IPS-18c (cell line): Measurements from ENCODE around the gene CDPF1.

Experiments
- H3K4me3 ChIP-seq: 2 replicates; pipeline ENCODE4 v1.7.0; 2013; ENCODE audit warnings: low read depth, mild to moderate bottlenecking, low read length, moderate library complexity; ENCODE audit not compliant: insufficient read depth
- H3K9me3 ChIP-seq: one replicate; pipeline ENCODE4 v1.6.1; 2013; ENCODE audit warnings: mild to moderate bottlenecking, low read length, moderate library complexity; ENCODE audit not compliant: control insufficient read depth, insufficient read depth

Gene CDPF1, protein sequence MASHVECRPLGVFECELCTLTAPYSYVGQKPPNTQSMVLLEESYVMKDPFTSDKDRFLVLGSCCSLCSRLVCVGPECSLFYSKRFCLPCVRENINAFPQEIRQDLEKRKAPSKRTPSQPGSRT

DNA sequence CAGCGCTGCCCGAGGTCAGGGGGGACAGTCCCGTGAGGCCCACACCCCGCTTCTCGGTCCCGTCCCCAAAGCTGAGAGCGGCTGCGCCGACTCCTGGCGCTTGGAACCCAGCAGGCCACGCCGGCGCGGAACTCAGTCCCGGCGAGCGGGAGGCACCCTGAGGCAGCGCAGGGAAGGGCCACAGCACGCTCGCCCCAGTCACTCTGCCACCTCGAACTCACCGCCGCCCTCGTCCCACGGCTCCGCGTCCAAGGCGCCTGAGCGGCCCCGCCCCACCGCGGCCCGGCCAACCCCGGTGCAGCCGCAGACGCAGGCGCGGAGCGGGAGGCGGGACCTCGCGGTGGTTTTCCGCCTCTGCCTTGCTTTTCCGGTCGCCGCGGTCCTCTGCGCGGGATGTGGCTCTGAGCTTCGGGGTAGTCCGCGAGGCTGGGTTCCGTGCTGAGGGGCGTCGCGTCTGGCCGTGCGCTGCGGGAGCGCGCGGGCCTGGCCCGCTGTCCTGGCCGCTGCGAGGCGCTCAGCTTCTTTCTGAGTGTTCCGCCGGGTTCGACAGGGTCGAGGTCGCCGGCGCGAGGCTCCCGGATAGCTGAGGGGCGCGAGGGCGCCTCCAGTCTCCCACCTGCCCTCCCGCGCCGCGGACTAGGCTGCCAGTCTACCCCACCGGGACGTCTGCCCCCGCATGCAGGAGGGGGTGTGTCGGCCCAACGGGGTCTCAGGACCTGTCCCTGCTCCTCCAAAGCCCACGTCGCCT, at the start of gene CDPF1:
Gene CDPF1 (minus strand): TSS at position 259 of the 748 bp plus-strand sequence. CDS start 2,009 bp downstream, outside the sequence.
- Histone ChIP-seq H3K9me3 (peaks cover 2% of the 10 kb centered on the region), H3K4me3 (peak within 1 kb of the TSS; percentile 81)

DNA sequence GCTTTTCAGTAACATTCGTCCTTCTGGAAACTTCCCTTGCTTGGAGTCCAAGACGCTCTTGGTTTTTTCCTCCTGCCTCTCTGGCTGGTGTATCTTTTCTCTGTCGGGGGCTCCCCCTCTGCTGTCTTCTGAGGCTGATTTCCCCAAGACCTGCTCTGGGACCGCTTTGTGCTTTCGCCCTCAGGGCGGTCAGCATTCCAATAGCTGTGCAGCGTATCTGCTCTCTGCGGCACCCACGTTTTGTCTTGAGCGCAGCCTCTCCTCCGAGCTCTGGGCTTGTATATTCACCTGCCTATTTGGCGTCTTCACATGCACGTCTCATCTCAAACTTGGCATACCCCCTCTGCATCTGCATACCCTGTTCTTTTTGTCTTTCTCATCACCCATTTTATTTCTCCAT, 49.0 kb upstream of the CDPF1 start:
- Histone ChIP-seq H3K4me3 (no peak overlapping the region), H3K9me3 (no peaks in the 10 kb centered on the region)

DNA sequence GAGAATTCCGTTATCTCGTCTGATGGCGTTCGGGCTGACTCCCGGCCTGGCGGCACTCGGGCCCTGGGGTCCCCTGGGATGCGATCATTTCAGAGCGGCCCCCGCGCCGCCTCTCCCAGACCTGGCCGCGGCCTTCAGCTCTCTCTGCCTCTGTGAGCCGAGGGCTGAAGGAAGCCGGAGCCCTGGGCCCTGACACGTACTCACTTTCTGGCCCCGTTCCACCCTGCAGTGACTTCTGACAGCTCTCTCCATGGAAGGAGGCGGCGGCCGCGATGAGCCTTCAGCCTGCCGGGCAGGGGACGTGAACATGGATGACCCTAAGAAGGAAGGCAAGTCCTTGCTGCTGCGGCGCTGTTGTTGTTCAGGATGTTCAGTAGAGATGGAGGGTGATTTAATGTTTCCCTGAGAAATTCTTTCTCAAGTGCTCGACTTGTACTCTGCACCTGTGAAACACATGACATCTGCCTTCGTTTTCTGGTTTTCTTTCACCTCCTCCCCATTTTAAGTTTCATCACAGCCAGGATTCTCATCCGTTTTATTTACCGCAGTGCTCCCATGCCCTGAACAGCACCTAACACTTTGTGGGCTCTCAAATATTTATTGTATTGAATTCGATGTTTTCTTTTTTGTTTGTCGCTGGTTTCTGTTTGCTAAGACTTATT, 47.2 kb upstream of the CDPF1 start:
- Histone ChIP-seq H3K4me3 (peak overlapping the region; percentile 96), H3K9me3 (no peaks in the 10 kb centered on the region)

DNA sequence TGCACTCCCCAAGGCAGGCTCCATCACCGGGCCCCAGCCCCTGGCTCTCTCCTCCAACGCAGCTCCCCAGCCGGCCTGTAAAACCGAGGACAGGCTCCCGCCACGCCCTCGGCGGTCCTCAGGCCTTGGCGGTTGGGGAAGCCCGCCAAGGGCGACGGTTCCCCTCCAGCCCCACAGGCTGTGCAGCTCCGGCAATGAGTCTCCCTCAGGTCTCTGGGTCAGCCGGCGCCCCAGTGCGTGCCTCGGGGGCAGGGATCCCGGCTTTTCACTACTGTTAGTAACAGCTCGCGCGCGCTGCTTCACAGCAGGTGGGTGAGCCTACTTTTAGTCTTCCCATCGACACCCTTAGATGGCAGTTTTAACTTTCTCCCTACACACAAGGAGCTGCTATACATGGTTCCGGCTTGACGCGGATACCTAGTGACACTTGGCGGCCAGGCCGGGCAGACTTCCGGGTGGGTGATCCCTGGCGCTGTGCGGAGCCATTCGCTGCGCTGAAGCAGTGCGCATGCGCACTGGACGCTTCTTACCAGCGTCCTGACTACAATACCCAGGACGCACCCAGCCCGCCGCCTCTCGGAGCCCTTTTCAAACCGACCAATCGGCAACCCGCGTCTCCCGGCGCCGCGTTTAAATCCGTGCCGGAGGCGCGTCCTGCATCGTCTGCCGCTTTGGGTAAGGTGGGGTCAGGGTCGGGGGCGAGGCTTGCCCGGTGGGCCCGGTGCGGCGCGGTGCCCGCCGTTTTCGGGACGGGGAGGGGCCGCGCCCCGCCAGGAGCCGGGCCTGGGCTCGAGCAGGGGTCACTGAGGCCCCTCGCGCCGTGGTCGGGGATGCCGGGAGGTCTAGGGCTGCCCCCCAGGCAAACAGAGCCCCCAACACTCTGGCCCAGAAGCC, 46.4 kb upstream of the CDPF1 start, which contains the start of gene GTSE1:
Gene GTSE1 (plus strand): TSS at position 614 of the 894 bp plus-strand sequence. CDS start 531 bp downstream, outside the sequence.
- Histone ChIP-seq H3K9me3 (no peaks in the 10 kb centered on the region), H3K4me3 (peak within 1 kb of the TSS; percentile 96)

DNA sequence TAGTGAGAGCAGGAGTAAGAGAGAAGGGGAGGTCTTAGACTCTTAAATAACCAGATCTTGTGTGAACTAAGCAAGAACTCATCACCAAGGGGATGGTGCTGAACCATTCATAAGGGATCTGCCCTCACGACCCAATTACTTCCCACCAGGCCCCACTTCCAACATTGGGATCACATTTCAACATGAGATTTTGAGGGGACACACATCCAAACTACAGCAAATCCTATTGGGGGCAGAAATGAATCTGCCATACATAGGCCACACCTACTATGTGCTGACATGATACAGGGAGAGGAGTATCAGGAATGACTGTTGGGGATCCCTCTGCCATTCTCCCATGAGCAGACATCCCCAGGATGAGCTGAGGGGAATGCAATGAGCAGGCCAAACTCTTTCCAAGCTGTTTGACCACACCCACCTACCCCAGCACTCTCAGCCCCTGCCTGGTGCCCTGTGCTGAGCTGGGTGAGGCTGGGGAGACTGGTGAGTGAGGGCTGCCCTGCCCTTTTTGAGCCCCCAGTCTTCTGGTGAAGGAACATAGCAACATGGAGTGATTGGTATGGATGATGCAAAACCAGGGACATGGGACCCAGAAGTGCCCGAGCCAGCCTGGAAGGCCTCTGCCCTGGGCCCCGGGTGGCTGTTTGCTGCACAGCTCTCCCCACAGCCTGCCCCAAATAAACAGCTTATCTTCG, 45.3 kb upstream of the CDPF1 start:
- peak overlapping the region; percentile 96 for H3K4me3 ChIP-seq
- no peaks in the 10 kb centered on the region for H3K9me3 ChIP-seq

DNA sequence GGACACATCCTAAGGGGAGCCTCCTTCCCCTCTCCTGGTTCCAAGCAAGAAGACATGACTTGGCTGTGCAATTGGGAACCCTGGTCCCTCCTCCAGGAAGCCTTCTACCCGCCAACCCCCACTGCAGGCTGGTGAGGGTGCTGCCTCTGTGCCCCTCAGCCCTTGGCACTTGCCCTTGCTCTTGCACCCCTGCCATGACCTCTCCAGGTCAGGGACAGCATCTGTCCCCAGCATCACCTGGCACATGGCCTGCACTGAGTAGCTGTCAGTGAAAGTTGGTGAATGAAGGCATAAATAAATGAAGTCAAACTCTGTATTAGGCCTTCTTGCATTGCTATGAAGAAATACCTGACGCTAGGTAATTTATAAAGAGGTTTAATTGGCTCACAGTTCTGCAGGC, 44.7 kb upstream of the CDPF1 start:
- Histone ChIP-seq H3K9me3 (no peaks in the 10 kb centered on the region), H3K4me3 (no peak overlapping the region)

DNA sequence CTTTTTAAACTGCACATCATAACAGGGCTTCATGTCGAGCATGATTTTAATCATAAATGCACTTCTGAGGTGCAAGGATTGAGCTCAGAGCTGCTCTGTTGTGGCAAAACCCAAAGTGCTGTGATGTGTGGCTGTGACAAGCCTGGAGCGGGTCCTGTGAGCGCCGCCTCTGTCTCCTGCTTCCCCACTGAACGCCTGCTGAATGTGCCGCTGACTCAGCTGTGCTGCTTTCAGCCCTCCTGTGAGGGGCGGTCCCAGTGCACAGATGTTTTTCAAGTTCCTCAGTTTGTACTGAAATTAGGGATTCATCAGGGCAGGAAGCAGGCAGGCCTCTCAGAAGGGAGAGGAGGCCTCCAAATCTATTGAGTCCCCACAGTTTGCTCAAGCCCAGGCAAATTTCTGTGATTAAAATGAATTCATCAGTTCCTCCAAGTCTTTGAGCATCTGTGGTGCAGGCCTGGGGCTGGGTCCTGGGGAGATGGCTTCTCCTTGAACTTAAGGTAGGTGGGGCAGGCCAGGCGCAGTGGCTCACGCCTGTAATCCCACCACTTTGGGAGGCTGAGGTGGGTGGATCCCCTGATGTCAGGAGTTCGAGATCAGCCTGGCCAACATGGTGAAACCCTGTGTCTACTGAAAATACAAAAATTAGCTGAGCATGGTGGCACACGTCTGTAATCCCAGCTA, 43.6 kb upstream of the CDPF1 start:
- H3K4me3 ChIP-seq: no peak overlapping the region
- H3K9me3 ChIP-seq: no peaks in the 10 kb centered on the region

DNA sequence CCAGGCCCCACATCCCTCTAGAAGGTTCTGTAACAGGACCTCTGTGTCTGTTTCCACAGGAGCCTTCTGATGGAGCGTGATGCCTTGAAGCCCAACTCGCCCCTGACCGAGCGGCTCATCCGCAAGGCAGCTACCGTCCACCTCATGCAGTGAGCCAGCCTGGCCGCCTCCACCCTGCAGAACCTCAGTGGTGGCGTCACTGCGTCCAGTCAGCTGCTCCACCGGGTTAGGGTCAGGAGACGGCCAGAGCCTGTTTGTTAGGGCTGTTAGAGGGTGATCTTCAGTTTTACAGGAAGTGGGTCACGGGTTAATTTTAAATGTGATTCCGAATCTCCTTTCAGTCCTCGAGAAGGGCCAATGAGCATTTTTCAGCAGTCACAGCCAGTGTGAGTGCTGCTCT, 42.6 kb upstream of the CDPF1 start:
- no peak overlapping the region for H3K4me3 ChIP-seq
- no peaks in the 10 kb centered on the region for H3K9me3 ChIP-seq

DNA sequence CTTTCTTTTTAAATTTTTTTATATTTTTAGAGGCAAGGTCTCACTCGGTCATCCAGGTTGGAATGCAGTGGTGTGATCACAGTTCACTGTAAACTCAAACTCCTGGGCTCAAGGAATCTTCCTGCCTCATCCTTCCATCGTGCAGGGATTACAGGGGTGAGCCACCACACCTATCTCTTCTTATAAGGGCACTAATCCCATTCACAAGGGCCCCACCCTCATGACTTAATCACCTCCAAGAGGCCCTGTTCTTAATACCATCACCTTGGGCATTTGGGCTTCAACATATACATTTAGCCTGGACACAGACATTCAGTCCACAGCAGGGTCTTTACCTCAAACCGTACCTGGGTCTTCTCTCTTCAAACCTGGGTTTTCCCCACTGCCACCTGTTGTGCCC, 42.1 kb upstream of the CDPF1 start:
- H3K4me3 ChIP-seq: no peak overlapping the region
- no peaks in the 10 kb centered on the region for H3K9me3 ChIP-seq

DNA sequence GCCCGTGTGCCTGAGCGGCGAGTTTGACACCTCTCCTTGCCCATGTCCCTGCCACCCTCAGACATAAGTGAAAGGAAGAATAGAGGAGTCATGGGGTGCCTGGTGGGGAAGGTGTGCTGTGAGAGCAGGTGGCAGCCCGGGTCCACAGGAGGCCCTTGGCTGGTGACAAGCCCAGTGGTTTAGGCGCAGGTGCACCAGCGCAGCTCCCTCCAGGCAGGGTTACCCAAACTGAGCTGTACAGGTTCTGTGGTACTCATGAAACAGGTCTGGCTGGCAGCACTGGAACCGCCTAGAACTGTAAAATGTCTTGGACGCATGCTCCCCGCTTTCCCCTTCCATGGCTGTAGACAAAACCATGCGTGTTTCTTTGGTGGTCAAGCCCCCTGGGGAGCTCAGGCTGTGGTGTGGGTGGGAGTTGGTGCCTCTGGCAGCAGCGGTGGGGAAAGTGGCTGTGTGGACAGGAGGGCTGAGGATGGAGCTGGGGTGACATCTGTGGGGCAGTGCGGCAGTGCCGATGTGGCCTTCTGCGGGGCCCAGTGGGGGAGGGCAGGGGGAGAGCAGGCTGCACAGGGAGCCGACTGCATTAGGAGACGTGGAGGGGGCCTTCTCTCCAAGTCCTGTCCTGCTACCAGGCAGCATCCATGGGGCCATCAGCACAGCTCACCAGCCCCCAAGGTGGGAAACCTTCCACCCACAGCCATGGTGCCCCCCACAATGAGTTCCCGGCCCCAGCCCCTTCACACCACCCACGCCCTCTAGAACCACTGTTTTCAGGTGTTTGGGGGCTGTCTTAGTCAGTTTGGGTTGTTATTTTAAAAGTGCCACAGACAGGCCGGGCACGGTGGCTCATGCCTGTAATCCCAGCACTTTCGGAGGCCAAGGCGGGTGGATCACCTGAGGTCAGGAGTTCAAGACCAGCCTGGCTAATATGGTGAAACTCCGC, 41.0 kb upstream of the CDPF1 start:
- Histone ChIP-seq H3K9me3 (no peaks in the 10 kb centered on the region), H3K4me3 (no peak overlapping the region)

DNA sequence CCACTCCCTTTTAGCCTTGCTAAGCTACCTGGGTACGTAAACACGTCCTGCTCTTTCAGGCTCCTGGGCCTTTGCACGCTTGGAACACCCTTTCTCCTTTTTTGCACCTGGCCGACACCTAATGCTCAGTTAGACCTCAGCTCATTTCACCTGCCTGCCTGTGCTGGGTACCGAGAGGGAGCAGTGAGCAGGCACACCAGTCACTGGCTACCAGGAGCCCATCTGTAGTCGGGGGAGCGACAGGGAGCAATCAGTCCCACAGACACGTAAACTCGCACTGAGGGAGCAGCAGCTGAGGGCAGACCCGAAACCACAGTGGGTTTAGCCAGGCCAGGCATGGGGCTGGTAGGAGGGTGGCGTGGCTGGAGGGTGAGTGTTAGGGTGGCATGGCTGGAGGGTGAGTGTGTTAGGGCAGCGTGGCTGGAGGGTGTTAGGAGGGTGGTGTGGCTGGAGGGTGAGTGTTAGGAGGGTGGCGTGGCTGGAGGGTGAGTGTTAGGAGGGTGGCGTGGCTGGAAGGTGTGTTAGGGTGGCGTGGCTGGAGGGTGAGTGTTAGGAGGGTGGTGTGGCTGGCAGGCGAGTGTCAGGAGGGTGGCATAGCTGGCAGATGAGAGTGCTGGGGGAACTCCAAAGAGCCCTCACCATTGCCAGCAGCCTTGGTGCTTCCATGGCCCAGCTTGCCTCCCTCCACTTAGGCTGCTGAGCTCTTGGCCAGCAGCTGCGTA, 40.2 kb upstream of the CDPF1 start:
- Histone ChIP-seq H3K4me3 (no peak overlapping the region), H3K9me3 (no peaks in the 10 kb centered on the region)

DNA sequence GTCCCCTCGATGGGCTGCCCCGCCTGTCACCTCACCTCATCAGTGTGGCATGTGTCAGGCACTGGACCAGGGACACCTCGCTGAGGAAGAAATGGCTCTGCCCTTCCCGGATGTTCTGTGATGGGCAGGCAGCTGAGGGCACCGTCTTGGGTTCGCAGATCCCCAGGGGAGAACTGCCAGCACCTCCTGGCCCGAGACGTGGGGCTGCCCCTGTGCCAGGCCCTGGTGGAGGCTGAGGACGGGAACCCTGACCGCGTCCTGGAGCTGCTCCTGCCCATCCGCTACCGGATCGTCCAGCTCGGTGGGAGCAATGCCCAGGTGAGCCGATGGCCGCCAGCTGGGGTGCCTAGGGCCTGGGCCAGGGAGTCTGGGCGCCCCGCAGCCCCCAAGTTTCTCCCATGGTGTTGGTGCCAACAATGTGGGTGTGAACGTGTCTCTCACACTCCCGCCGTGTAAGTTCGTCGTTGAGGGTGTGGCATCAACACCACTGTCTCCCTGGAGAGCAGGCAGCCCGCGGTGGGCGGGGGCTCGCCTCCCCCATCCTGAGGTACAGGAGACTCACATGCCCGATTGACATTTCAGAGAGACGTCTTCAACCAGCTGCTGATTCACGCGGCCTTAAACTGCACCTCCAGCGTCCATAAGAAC, 39.3 kb upstream of the CDPF1 start:
- Histone ChIP-seq H3K9me3 (no peaks in the 10 kb centered on the region), H3K4me3 (no peak overlapping the region)

DNA sequence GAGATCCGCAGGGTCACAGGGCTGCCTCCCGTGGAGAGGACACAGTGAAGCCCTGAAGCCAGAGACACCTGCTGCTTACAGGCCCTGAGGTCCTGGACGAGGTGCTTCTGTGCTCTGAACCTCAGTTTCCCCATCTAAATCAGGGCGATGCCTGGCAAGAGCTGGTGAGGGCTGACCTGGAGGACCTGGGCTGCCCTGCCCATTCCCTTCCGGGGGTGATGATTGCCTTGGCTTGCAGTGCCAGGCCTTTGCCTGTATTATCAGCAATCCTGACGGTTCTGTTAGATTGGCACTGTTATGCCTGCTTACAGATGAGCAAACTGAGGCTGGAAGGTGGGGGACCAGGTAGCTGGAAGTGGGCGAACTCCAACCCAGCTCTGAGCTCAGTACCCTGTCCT, 38.8 kb upstream of the CDPF1 start:
- Histone ChIP-seq H3K4me3 (no peak overlapping the region), H3K9me3 (no peaks in the 10 kb centered on the region)

DNA sequence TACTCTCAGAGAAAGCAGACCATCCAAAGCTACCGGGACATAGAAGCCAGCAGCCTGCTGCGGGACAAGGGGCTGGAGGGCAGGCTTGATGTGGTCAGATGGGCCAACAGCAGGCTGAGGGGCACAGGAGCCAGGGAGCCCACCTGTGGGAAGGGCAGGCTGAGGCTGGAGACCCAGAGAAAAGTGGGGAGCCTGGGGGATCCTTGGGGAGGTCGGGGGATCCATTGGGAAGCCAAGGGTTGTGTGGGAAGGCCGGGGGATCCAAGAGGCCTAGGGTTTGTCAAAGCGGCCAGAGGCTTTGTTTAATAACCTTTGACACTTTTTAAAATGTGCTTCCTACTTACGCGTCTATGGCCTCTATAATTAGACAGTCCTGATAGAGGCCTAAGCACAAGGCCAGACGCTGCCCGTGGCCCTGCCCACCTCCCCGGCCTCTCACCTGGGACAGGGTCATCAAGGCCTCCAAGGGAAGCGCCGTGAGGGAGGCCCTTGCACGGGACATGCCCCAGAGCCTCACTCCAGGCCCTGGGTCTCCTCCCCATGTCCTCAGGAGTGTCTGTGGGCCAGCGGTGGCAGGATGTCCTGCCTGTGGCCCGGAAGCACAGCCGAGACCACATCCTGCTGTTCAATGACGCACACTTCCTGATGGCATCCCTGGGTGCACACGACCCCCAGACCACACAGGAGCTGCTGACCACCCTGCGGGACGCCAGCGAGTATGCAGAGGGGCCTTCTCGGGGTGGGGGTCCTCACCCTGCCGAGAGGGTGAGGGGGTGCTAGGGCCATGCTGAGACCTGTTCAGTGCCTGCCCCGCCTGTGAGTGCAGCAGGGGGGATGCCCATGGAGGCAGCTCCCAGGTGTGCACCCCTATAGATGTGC, 38.0 kb upstream of the CDPF1 start:
- no peak overlapping the region for H3K4me3 ChIP-seq
- no peaks in the 10 kb centered on the region for H3K9me3 ChIP-seq
